IMR-90 (cell line): ENCODE measurements around the gene KIF1B. TPM values are rescaled to one million over a fixed set of nuclear protein-coding genes. Genes with fewer than 3 reads are reported as not detected.
A peak's percentile ranks its signal among the peaks of the same experiment; 100 is the strongest.

Experiments used
- ATAC-seq: fragments of 200-7000 bp; cut with Tn5 transposase; 2 replicates; pipeline ENCODE4 v1.9.1; 2020; ENCODE audit warnings: low read depth, mild to moderate bottlenecking, moderate library complexity
- BruUV-seq: library from RNA; stranded (reverse); fragments of 400-500 nt; replicated peaks from 2 replicates; lab custom pipeline; 2021; lab: Mats Ljungman, UMichigan
- CTCF ChIA-PET: fragments of 300-600 bp; formaldehyde crosslinking; extraction: SDS; loops from one replicate; lab custom pipeline; 2021; ENCODE audit warnings: antibody characterized with exemption; lab: Yijun Ruan, JAX
- POLR2A ChIA-PET: fragments of 300-600 bp; sonication (Branson Sonifier 250); formaldehyde crosslinking; loops from one replicate; lab custom pipeline; 2022; ENCODE audit warnings: antibody characterized with exemption; ENCODE audit not compliant: unreplicated experiment; lab: Charles Lee
- DNase-seq: peaks from one replicate; pipeline ENCODE4 v3.0.0; 2013
- H2AFZ ChIP-seq: replicated peaks from 2 replicates; pipeline ENCODE3; 2013; ENCODE audit warnings: low read length, mild to moderate bottlenecking; ENCODE audit not compliant: poor library complexity
- H2AK5ac ChIP-seq: 2 replicates; pipeline ENCODE4 v1.6.1; 2013; ENCODE audit warnings: low read depth, low read length, inconsistent platforms
- H2AK9ac ChIP-seq: replicated peaks from 2 replicates; pipeline ENCODE3; 2013; ENCODE audit warnings: mild to moderate bottlenecking, low read depth, low read length, moderate library complexity; ENCODE audit not compliant: poor library complexity
- H2BK120ac ChIP-seq: 2 replicates; pipeline ENCODE4 v1.6.1; 2013; ENCODE audit warnings: low read depth, low read length, inconsistent platforms
- H2BK15ac ChIP-seq: 3 replicates; pipeline ENCODE4 v1.6.1; 2013; ENCODE audit warnings: low read depth, low read length, inconsistent platforms
- H2BK20ac ChIP-seq: 2 replicates; pipeline ENCODE4 v1.6.1; 2013; ENCODE audit warnings: low read depth, mild to moderate bottlenecking, inconsistent platforms, low read length, moderate library complexity
- H2BK5ac ChIP-seq: 2 replicates; pipeline ENCODE4 v1.6.1; 2013; ENCODE audit warnings: mild to moderate bottlenecking, low read depth, low read length, inconsistent platforms; ENCODE audit not compliant: poor library complexity, severe bottlenecking
- H3K14ac ChIP-seq: replicated peaks from 2 replicates; pipeline ENCODE4 v1.6.1; 2013; ENCODE audit warnings: low read depth, low read length, inconsistent platforms
- H3K18ac ChIP-seq: 2 replicates; pipeline ENCODE4 v1.6.1; 2013; ENCODE audit warnings: low read depth, low read length, control low read depth
- H3K23ac ChIP-seq: 2 replicates; pipeline ENCODE4 v1.6.1; 2013; ENCODE audit warnings: low read depth, low read length, inconsistent platforms
- H3K27ac ChIP-seq: 2 replicates; pipeline ENCODE4 v1.5.1; 2013; ENCODE audit warnings: mild to moderate bottlenecking, control low read depth, low read length; ENCODE audit not compliant: insufficient read depth
- H3K27me3 ChIP-seq: 2 replicates; pipeline ENCODE4 v1.6.1; 2013; ENCODE audit warnings: low read length; ENCODE audit not compliant: control insufficient read depth, insufficient read depth
- H3K36me3 ChIP-seq: 2 replicates; pipeline ENCODE4 v1.6.1; 2013; ENCODE audit warnings: low read length, mixed read lengths; ENCODE audit not compliant: control insufficient read depth, insufficient read depth
- H3K4ac ChIP-seq: 2 replicates; pipeline ENCODE4 v1.6.1; 2013; ENCODE audit warnings: low read depth, low read length, inconsistent platforms
- H3K4me1 ChIP-seq: 2 replicates; pipeline ENCODE4 v1.6.1; 2013; ENCODE audit warnings: low read length, mixed read lengths; ENCODE audit not compliant: control insufficient read depth, insufficient read depth
- H3K4me2 ChIP-seq: 2 replicates; pipeline ENCODE4 v1.6.1; 2013; ENCODE audit warnings: low read depth, mild to moderate bottlenecking, control low read depth, low read length, moderate library complexity
- H3K4me3 ChIP-seq: 2 replicates; pipeline ENCODE4 v1.5.1; 2013; ENCODE audit warnings: low read depth, mild to moderate bottlenecking, control low read depth, low read length, moderate library complexity; ENCODE audit not compliant: insufficient read depth
- H3K56ac ChIP-seq: 2 replicates; pipeline ENCODE4 v1.6.1; 2013; ENCODE audit warnings: low read length, inconsistent platforms; ENCODE audit not compliant: insufficient read depth; ENCODE audit errors: extremely low read depth
- H3K79me1 ChIP-seq, 2 experiments: 2 replicates each; pipeline ENCODE4 v1.6.1; 2013; ENCODE audit warnings: low read length in 2 of 2, inconsistent platforms in 1 of 2, low read depth in 1 of 2
- H3K9ac ChIP-seq: 2 replicates; pipeline ENCODE4 v1.6.1; 2013; ENCODE audit warnings: low read depth, low read length, control low read depth
- H3K9me1 ChIP-seq: 2 replicates; pipeline ENCODE4 v1.6.1; 2013; ENCODE audit warnings: low read length, inconsistent platforms; ENCODE audit not compliant: insufficient read depth
- H3K9me3 ChIP-seq: 2 replicates; pipeline ENCODE4 v1.6.1; 2013; ENCODE audit warnings: low read length; ENCODE audit not compliant: control insufficient read depth, insufficient read depth
- H4K20me1 ChIP-seq: 2 replicates; pipeline ENCODE4 v1.6.1; 2013; ENCODE audit warnings: low read length, inconsistent platforms; ENCODE audit not compliant: insufficient read depth
- H4K5ac ChIP-seq: 2 replicates; pipeline ENCODE4 v1.6.1; 2013; ENCODE audit warnings: mild to moderate bottlenecking, low read depth, low read length, control low read depth
- H4K8ac ChIP-seq, 2 experiments: 2 replicates each; pipeline ENCODE4 v1.6.1; 2013; ENCODE audit warnings: low read depth in 2 of 2, low read length in 2 of 2, control low read depth in 1 of 2, inconsistent platforms in 1 of 2
- H4K91ac ChIP-seq: 2 replicates; pipeline ENCODE4 v1.6.1; 2013; ENCODE audit warnings: low read depth, low read length, inconsistent platforms; ENCODE audit not compliant: insufficient read depth
- BHLHE40 ChIP-seq: fragments of 150-350 bp; IDR thresholded peaks from 2 replicates; pipeline ENCODE4 v1.6.1; 2016; ENCODE audit warnings: mild to moderate bottlenecking, low read depth, low read length
- CEBPB ChIP-seq: IDR thresholded peaks from 2 replicates; pipeline ENCODE4 v1.6.1; 2012; ENCODE audit warnings: low read depth, low read length, improper control_type of control experiment
- MAFK ChIP-seq: IDR thresholded peaks from 2 replicates; pipeline ENCODE4 v1.6.1; 2012; ENCODE audit warnings: low read depth, low read length, improper control_type of control experiment
- MAZ ChIP-seq: IDR thresholded peaks from 2 replicates; pipeline ENCODE4 v1.6.1; 2012; ENCODE audit warnings: low read depth, mild to moderate bottlenecking, low read length, improper control_type of control experiment, moderate library complexity, borderline replicate concordance
- RAD21 ChIP-seq: IDR thresholded peaks from 2 replicates; pipeline ENCODE4 v1.6.1; 2012; ENCODE audit warnings: low read length, improper control_type of control experiment
- SMC3 ChIP-seq: fragments of 150-350 bp; IDR thresholded peaks from 2 replicates; pipeline ENCODE4 v1.6.1; 2016; ENCODE audit warnings: low read depth, mild to moderate bottlenecking, antibody characterized with exemption, low read length, moderate library complexity
- WGBS, 2 experiments: methylation state at CpG; one replicate each; pipeline versions ENCODE4 v1.1.5 to v1.1.7; 2013; ENCODE audit warnings: missing lambda C conversion rate in 2 of 2; ENCODE audit not compliant: insufficient read length in 1 of 2; ENCODE audit errors: extremely low coverage in 2 of 2; 5-methylcytosine and 5-hydroxymethylcytosine counted together
- dilution Hi-C: fragments of 300-500 bp; cut with HindIII; formaldehyde crosslinking; loops from one replicate; pipeline ENCODE4 v1.14.3; 2018; ENCODE audit warnings: low sequenced_read_pairs; ENCODE audit not compliant: unreplicated experiment
- in situ Hi-C: fragments of 300-500 bp; cut with MboI; formaldehyde crosslinking; loops from 3 replicates; pipeline ENCODE4 v1.14.3; 2019; ENCODE audit warnings: low sequenced_read_pairs, inconsistent platforms, mixed read lengths
- intact Hi-C: fragments of 100-400 bp; cut with micrococcal nuclease; formaldehyde crosslinking; loops from 2 replicates; pipeline ENCODE4 v1.10.0; 2022
- polyA plus RNA-seq, 3 experiments: library from polyadenylated mRNA; depleted of rRNA; stranded (reverse); fragments of >200 nt; gene quantifications; 2 replicates each; pipeline ENCODE4 v1.2.3, GENCODE V29; 2012; ENCODE audit warnings: low replicate concordance in 1 of 3
- total RNA-seq: library from RNA; depleted of rRNA; stranded (reverse); fragments of >200 nt; gene quantifications from 2 replicates; pipeline ENCODE4 v1.2.3, GENCODE V29; 2012
- TF ChIP-seq, protein P1 (sequence below): conservative IDR thresholded peaks from 2 replicates; pipeline ENCODE4 v1.5.1; 2012; ENCODE audit warnings: mild to moderate bottlenecking, low read depth, low read length, improper control_type of control experiment
- TF ChIP-seq, protein P2 (sequence below): fragments of 150-350 bp; IDR thresholded peaks from 2 replicates; pipeline ENCODE4 v1.6.1; 2016; ENCODE audit warnings: low read depth, mild to moderate bottlenecking, low read length, moderate library complexity, borderline replicate concordance

The KIF1B gene
- total and polyA plus RNA-seq, 2 of the 4 experiments (the other 2 are of a cell fraction), result 13.0 to 21.1 TPM

DNA sequence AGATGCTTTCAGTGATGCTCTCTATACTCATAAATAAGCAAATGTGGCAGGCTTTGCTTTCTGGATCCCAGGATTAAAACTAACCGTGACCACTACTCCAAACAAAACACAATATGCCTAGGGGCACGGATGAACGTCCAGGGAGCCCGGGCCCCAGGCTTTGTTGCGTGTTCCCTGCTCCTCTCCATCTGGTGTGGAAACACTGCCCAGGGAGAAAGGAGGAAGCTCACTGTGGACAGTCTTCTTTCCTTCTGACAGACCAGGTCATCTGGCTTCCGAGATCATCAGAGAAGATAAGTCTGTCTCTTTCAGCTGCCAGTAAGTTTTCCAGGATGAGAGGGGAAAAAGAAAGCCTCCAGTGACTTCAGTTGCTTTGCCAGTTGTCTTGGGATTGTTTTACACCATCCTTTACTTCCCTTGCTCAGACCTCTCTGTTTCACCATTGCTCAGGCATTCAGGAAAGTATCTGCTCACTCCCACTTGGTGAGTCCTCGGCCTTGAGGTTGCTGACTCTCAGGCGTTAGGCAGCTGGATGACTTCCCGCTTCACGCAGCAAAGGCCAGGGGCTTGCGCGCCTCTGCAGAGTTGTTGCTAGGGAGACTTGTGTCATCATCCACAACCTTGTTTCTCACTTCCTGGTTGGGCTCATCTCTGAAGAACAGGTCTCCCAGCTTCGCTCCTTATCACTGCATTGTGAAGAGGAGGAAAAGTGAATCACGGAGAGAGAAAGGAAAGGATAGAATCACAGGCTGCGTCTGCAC, 167.9 kb downstream of the KIF1B start (continued):
- TF ChIP-seq MAZ (no peak), CEBPB (peak; percentile 54; the same call in 1 of the 2 replicates)

DNA sequence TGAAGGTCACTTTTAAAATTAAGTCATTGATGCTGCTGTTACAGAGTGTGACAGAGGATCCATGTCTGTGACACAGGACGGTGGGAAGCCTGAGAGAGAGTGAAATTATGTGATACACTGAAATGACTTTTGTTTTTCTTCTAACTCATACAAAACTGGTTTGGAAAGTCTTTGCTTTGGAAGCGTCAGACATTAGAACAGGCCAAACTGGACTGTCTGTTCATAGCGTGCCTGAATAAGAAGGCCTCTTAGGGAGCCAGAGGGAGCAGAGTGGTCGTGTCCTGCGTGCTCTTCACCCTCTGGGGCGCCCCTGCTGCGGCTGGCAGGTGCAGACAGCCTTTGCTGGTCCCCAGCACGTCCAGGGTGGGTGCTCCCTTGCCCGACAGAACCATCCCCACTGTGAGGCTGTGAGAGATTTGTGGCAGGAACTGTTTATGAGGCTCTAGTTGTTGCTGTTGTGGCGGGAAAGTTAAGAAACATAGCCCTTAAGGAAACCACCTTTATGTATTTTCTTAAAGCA, 168.8 kb downstream of the KIF1B start:
- Histone ChIP-seq H3K36me3 (peaks cover 14% of the 10 kb centered on the region), H3K23ac (no peak overlapping the region), H3K4me3 (no peak overlapping the region), H3K14ac (no peak overlapping the region), H3K9ac (no peak overlapping the region), H2BK15ac (no peak overlapping the region), H3K9me3 (no peaks in the 10 kb centered on the region), H2BK120ac (no peak overlapping the region), H3K56ac (no peak overlapping the region), H2BK20ac (no peak overlapping the region), H3K18ac (no peak overlapping the region), H3K27ac (no peak overlapping the region), H2AK5ac (no peak overlapping the region), H2BK5ac (no peak overlapping the region), H3K27me3 (no peaks in the 10 kb centered on the region), H4K8ac (no peak overlapping the region), H3K4ac (no peak overlapping the region; the same call in 1 of the 2 replicates), H3K79me1 (0 out of 4 replicates have a peak, but pooled peaks cover 0 to 4% of the 10 kb centered on the region in 2 experiments), H4K20me1 (no peaks in the 10 kb centered on the region), H3K9me1 (peaks cover 3% of the 10 kb centered on the region; the same call in 1 of the 2 replicates), H3K4me2 (no peak overlapping the region), H2AK9ac (no peak overlapping the region), H4K91ac (no peak overlapping the region), H2AFZ (no peak overlapping the region), H4K5ac (no peak overlapping the region), H3K4me1 (peaks cover 6% of the 10 kb centered on the region)
- ATAC-seq (no peak), DNase-seq (no peak)
- ChIA-PET POLR2A (no interaction called here), CTCF (no interaction called here)
- BruUV-seq, result no TSS peak
- WGBS, 2 experiments, result 87% methylated on average over 3 of the region's 10 CpGs; no CpG with 5 or more reads in 1 of the 2 experiments
- in situ Hi-C loops (loop anchor here (5.0 kb wide), 2 partner anchors 38 to 113 kb away; no protein-coding TSS in a partner anchor), dilution Hi-C loops (no loop called here), intact Hi-C loops (no loop called here)
- TF ChIP-seq, protein P1, sequence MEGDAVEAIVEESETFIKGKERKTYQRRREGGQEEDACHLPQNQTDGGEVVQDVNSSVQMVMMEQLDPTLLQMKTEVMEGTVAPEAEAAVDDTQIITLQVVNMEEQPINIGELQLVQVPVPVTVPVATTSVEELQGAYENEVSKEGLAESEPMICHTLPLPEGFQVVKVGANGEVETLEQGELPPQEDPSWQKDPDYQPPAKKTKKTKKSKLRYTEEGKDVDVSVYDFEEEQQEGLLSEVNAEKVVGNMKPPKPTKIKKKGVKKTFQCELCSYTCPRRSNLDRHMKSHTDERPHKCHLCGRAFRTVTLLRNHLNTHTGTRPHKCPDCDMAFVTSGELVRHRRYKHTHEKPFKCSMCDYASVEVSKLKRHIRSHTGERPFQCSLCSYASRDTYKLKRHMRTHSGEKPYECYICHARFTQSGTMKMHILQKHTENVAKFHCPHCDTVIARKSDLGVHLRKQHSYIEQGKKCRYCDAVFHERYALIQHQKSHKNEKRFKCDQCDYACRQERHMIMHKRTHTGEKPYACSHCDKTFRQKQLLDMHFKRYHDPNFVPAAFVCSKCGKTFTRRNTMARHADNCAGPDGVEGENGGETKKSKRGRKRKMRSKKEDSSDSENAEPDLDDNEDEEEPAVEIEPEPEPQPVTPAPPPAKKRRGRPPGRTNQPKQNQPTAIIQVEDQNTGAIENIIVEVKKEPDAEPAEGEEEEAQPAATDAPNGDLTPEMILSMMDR, result no peak
- TF ChIP-seq SMC3 (no peak), BHLHE40 (no peak), MAFK (no peak), RAD21 (no peak)
- TF ChIP-seq, protein P2, sequence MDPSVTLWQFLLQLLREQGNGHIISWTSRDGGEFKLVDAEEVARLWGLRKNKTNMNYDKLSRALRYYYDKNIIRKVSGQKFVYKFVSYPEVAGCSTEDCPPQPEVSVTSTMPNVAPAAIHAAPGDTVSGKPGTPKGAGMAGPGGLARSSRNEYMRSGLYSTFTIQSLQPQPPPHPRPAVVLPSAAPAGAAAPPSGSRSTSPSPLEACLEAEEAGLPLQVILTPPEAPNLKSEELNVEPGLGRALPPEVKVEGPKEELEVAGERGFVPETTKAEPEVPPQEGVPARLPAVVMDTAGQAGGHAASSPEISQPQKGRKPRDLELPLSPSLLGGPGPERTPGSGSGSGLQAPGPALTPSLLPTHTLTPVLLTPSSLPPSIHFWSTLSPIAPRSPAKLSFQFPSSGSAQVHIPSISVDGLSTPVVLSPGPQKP, result no peak
